Forelimb muscle (tissue), 1 donor: ENCODE results near the gene ZNHIT1. TPM values are rescaled to one million over a fixed set of nuclear protein-coding genes. Genes with fewer than 3 reads are reported as not detected.

Experiments
- polyA plus RNA-seq: library from polyadenylated mRNA; unstranded; fragments of 120-200 nt; gene quantifications from one replicate; pipeline ENCODE4 v1.2.1, GENCODE V29; 2013; ENCODE audit not compliant: insufficient read length

ZNHIT1 gene
- polyA plus RNA-seq, 1 donor: 46.5 TPM

Other genes with a start within 250 kb of the ZNHIT1 start
- gene MUC12, start 248.6 kb upstream of the ZNHIT1 start, polyA plus RNA-seq: 0.48 TPM
- gene MUC17, start 198.1 kb upstream of the ZNHIT1 start, polyA plus RNA-seq: not detected
- gene TRIM56, start 132.7 kb upstream of the ZNHIT1 start, polyA plus RNA-seq: 7.6 TPM
- 5.6 TPM for gene SERPINE1, start 91.1 kb upstream of the ZNHIT1 start, polyA plus RNA-seq
- 17.7 TPM for gene AP1S1, start 63.7 kb upstream of the ZNHIT1 start, polyA plus RNA-seq
- not detected for gene VGF, start 52.6 kb upstream of the ZNHIT1 start, polyA plus RNA-seq
- gene NAT16, start 37.9 kb upstream of the ZNHIT1 start, polyA plus RNA-seq: not detected
- not detected for gene MOGAT3, start 17.1 kb upstream of the ZNHIT1 start, polyA plus RNA-seq
- gene PLOD3, start 584 bp upstream of the ZNHIT1 start, polyA plus RNA-seq: 41.4 TPM
- gene CLDN15, start 19.6 kb downstream of the ZNHIT1 start, polyA plus RNA-seq: 7.4 TPM
- 125 TPM for gene FIS1, start 26.9 kb downstream of the ZNHIT1 start, polyA plus RNA-seq
- 25.7 TPM for gene IFT22, start 103.6 kb downstream of the ZNHIT1 start, polyA plus RNA-seq
- 1.5 TPM for gene COL26A1, start 144.7 kb downstream of the ZNHIT1 start, polyA plus RNA-seq